ENCODE measurements around the gene GTF2F2.

- TF ChIP-seq CTCF (IDR thresholded peaks at IDR 0.05), result no peak
- no peak for TF ChIP-seq POLR2AphosphoS5 (IDR thresholded peaks at IDR 0.05; ENCODE audit: insufficient read depth in 1 of 2, low read depth in 1 of 2)
- no peak for TF ChIP-seq POLR2A (IDR thresholded peaks at IDR 0.05)
Measured at GRCh38 chr13:45108716-45109101, 11.6 kb upstream of the GTF2F2 start.
